ENCODE results near the gene PERCC1. TPM values are rescaled to one million over a fixed set of nuclear protein-coding genes. Genes with fewer than 3 reads are reported as not detected.
A peak's percentile ranks its signal among the peaks of the same experiment; 100 is the strongest.

The PERCC1 gene
- total RNA-seq (under 1 TPM in 4 of 9 donors, not detected in 5; 0.32 to 0.60 (median 0.41) TPM), polyA plus RNA-seq (under 1 TPM in 1 of 2 donors, not detected in 1; 0.11 TPM)
- long read RNA-seq, donor 1: 0 reads
- long read RNA-seq, donor 2: 0 reads
- long read RNA-seq, donor 3: 0 reads

GRCh38 chr16:1430759-1431496, at the start of gene PERCC1:
Gene PERCC1, plus strand, starts transcription at chr16:1431078. Its CDS starts 1,516 bp downstream, at chr16:1432594.
- H3K36me3 ChIP-seq: no peaks in the 10 kb centered on the region
- ATAC-seq: no peak
- H3K4me1 ChIP-seq: peaks cover 0 to 23% (median 1%) of the 10 kb centered on the region in 12 donors
- peak in 1 of 5 donors; percentile 39 for DNase-seq
- TF ChIP-seq POLR2A (IDR thresholded peaks at IDR 0.05) (no peak), CTCF (IDR thresholded peaks at IDR 0.05) (no peak)
- no peaks in the 10 kb centered on the region for H3K27me3 ChIP-seq
- peak within 1 kb of the TSS in 7 of 12 donors; percentile 43 to 57 (median 48) for H3K4me3 ChIP-seq
- H3K9me3 ChIP-seq: no peaks in the 10 kb centered on the region
- H3K27ac ChIP-seq: peak within 1 kb of the TSS in 8 of 12 donors; percentile 61 to 85 (median 78)
- 56 to 72% (median 61%) methylated on average over 25 to 35 of the region's 35 CpGs for WGBS, 4 donors
- intact Hi-C loops (cut with DNase I): no loop called here

GRCh38 chr16:1381612-1382406, 49.1 kb upstream of the PERCC1 start:
- TF ChIP-seq CTCF (IDR thresholded peaks at IDR 0.05) (no peak), POLR2A (IDR thresholded peaks at IDR 0.05) (no peak)
- Histone ChIP-seq H3K36me3 (peaks cover 0 to 54% (median 33%) of the 10 kb centered on the region in 9 donors), H3K4me1 (peaks cover 3 to 27% (median 14%) of the 10 kb centered on the region in 12 donors), H3K9me3 (no peaks in the 10 kb centered on the region), H3K4me3 (no peak overlapping the region), H3K27ac (no peak overlapping the region), H3K27me3 (no peaks in the 10 kb centered on the region)
- DNase-seq (no peak), ATAC-seq (no peak)
- 86 to 94% (median 91%) methylated on average over 8 to 9 of the region's 9 CpGs for WGBS, 4 donors
- intact Hi-C loops (cut with DNase I): no loop called here

- H3K27me3 ChIP-seq: no peaks in the 10 kb centered on the region
- DNase-seq (no peak), ATAC-seq (no peak)
- H3K4me3 ChIP-seq: no peak overlapping the region
- intact Hi-C loops (cut with DNase I): no loop called here
- peaks cover 0 to 60% (median 36%) of the 10 kb centered on the region in 9 donors for H3K36me3 ChIP-seq
- H3K27ac ChIP-seq: no peak overlapping the region
- TF ChIP-seq CTCF (IDR thresholded peaks at IDR 0.05) (no peak), POLR2A (IDR thresholded peaks at IDR 0.05) (no peak)
- 90 to 96% (median 91%) methylated on average over 11 to 18 of the region's 18 CpGs for WGBS, 4 donors
- no peaks in the 10 kb centered on the region for H3K9me3 ChIP-seq
- peaks cover 1 to 14% (median 7%) of the 10 kb centered on the region in 12 donors for H3K4me1 ChIP-seq
Measured at GRCh38 chr16:1383556-1383955, 47.3 kb upstream of the PERCC1 start.

- Histone ChIP-seq H3K9me3 (no peaks in the 10 kb centered on the region), H3K4me1 (no peaks in the 10 kb centered on the region), H3K36me3 (peaks cover 0 to 76% (median 53%) of the 10 kb centered on the region in 9 donors), H3K27ac (no peak overlapping the region), H3K27me3 (no peaks in the 10 kb centered on the region), H3K4me3 (no peak overlapping the region)
- TF ChIP-seq POLR2A (IDR thresholded peaks at IDR 0.05) (no peak), CTCF (IDR thresholded peaks at IDR 0.05) (no peak)
- DNase-seq (no peak), ATAC-seq (no peak)
- intact Hi-C loops (cut with DNase I): no loop called here
- WGBS, 4 donors: 93 to 97% (median 95%) methylated on average over 39 of the region's 39 CpGs
Measured at GRCh38 chr16:1385232-1385631, 45.6 kb upstream of the PERCC1 start.
